ENCODE measurements around the gene ROR2. TPM values are rescaled to one million over a fixed set of nuclear protein-coding genes. Genes with fewer than 3 reads are reported as not detected.

The ROR2 gene
- total RNA-seq, 1 donor from 2014 or later = 0.32 TPM

GRCh38 chr9:91734371-91734981, 215.6 kb downstream of the ROR2 start:
- intact Hi-C loops (cut with DNase I) = no loop called here
- Histone ChIP-seq H3K4me1 (no peaks in the 10 kb centered on the region), H3K4me3 (no peak overlapping the region), H3K9me3 (no peaks in the 10 kb centered on the region), H3K27me3 (no peaks in the 10 kb centered on the region), H3K36me3 (no peaks in the 10 kb centered on the region), H3K27ac (no peak overlapping the region)
- TF ChIP-seq CTCF (IDR thresholded peaks at IDR 0.05) = peak; percentile 53 to 92 (median 91)
- peak in 1 of 2 donors; percentile 72 for DNase-seq (ENCODE audit: low spot score in 2 of 2)

GRCh38 chr9:91733006-91733624, 216.9 kb downstream of the ROR2 start:
- Histone ChIP-seq H3K9me3 (no peaks in the 10 kb centered on the region), H3K36me3 (no peaks in the 10 kb centered on the region), H3K27ac (no peak overlapping the region), H3K4me1 (no peaks in the 10 kb centered on the region), H3K4me3 (no peak overlapping the region), H3K27me3 (no peaks in the 10 kb centered on the region)
- TF ChIP-seq CTCF (IDR thresholded peaks at IDR 0.05) = no peak
- intact Hi-C loops (cut with DNase I) = no loop called here
- DNase-seq (ENCODE audit: low spot score in 2 of 2) = no peak

- H3K4me3 ChIP-seq = no peak overlapping the region
- peak in 1 of 2 donors; percentile 37 for DNase-seq (ENCODE audit: low spot score in 2 of 2)
- no peaks in the 10 kb centered on the region for H3K4me1 ChIP-seq
- intact Hi-C loops (cut with DNase I) = no loop called here
- H3K27me3 ChIP-seq = no peaks in the 10 kb centered on the region
- no peaks in the 10 kb centered on the region for H3K36me3 ChIP-seq
- TF ChIP-seq CTCF (IDR thresholded peaks at IDR 0.05) = no peak
- H3K9me3 ChIP-seq = no peaks in the 10 kb centered on the region
- no peak overlapping the region for H3K27ac ChIP-seq
Observed at GRCh38 chr9:91732187-91733005, 217.6 kb downstream of the ROR2 start.

GRCh38 chr9:91730806-91731205, 219.2 kb downstream of the ROR2 start:
- Histone ChIP-seq H3K27me3 (no peaks in the 10 kb centered on the region), H3K9me3 (no peaks in the 10 kb centered on the region), H3K36me3 (no peaks in the 10 kb centered on the region), H3K4me3 (no peak overlapping the region), H3K4me1 (no peaks in the 10 kb centered on the region), H3K27ac (no peak overlapping the region)
- peak in 1 of 2 donors; percentile 18 for DNase-seq (ENCODE audit: low spot score in 2 of 2)
- TF ChIP-seq CTCF (IDR thresholded peaks at IDR 0.05) = no peak
- intact Hi-C loops (cut with DNase I) = no loop called here

- H3K36me3 ChIP-seq = no peaks in the 10 kb centered on the region
- no peaks in the 10 kb centered on the region for H3K4me1 ChIP-seq
- H3K27ac ChIP-seq = no peak overlapping the region
- DNase-seq (ENCODE audit: low spot score in 2 of 2) = no peak
- no peak for TF ChIP-seq CTCF (IDR thresholded peaks at IDR 0.05)
- intact Hi-C loops (cut with DNase I) = no loop called here
- H3K9me3 ChIP-seq = no peaks in the 10 kb centered on the region
- no peak overlapping the region for H3K4me3 ChIP-seq
- no peaks in the 10 kb centered on the region for H3K27me3 ChIP-seq
Observed at GRCh38 chr9:91729558-91729842, 220.5 kb downstream of the ROR2 start.

Data from ascending aorta (tissue), 2 donors.